ENCODE measurements around the gene JUNB.
A peak's percentile ranks its signal among the peaks of the same experiment; 100 is the strongest.

JUNB gene

DNA sequence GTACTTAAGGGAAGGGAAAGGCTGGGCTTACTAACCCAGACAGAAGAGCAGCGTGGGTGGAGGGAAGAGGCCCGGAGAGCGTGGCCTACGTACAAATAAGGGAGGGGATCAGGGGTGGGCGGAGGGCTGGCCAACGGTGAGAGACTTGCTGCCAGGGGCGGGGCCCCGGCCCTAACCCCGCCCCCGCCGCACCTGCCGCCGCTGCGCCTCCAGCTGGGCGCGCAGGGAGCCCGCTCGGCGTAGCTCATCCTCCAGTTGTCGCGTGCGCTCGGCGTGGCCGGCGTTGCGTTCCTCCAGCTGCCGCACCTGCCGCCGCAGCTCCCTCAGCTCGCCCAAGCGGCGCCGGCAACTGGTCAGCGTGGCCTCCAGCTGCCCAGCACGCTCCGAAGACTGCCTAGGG is 21.6 kb upstream of the JUNB start:
- no peak overlapping the region for H2AK5ac ChIP-seq (ENCODE audit: low read length)
- peaks cover 2% of the 10 kb centered on the region for H3K79me1 ChIP-seq (ENCODE audit: low read length)
- H3K27me3 ChIP-seq (ENCODE audit: insufficient read depth, low read length): no peaks in the 10 kb centered on the region
- peak overlapping the region; percentile 24 for H3K4me2 ChIP-seq (ENCODE audit: low read length)
- H3K27ac ChIP-seq (ENCODE audit: low read depth, low read length): no peak overlapping the region
- H3K23ac ChIP-seq (ENCODE audit: low read length): no peak overlapping the region
- no peak overlapping the region for H4K8ac ChIP-seq (ENCODE audit: low read depth, low read length)
- H3K4me3 ChIP-seq (ENCODE audit: low read depth, low read length): no peak overlapping the region
- H2BK12ac ChIP-seq (ENCODE audit: low read length): no peak overlapping the region
- peaks cover 1% of the 10 kb centered on the region for H3K9me3 ChIP-seq (ENCODE audit: insufficient read depth, low read depth, low read length)
- no peak overlapping the region for H3K14ac ChIP-seq (ENCODE audit: low read length)
- H3K9ac ChIP-seq (ENCODE audit: low read length): no peak overlapping the region
- no peak overlapping the region for H4K91ac ChIP-seq (ENCODE audit: low read depth, low read length)
- H3K4me1 ChIP-seq (ENCODE audit: control insufficient read depth in 1 of 2, insufficient read depth in 2 of 2, low read length in 2 of 2): peaks cover 7 to 13% of the 10 kb centered on the region in 2 experiments
- H2BK120ac ChIP-seq (ENCODE audit: insufficient read depth, low read length, poor library complexity): no peak overlapping the region
- DNase-seq: peak in 1 of 2 donors; percentile 43
- H3K36me3 ChIP-seq (ENCODE audit: control insufficient read depth in 1 of 2, insufficient read depth in 2 of 2, low read length in 2 of 2): peaks cover 48 to 56% of the 10 kb centered on the region in 2 experiments
- H3K18ac ChIP-seq (ENCODE audit: low read length): no peak overlapping the region
- no peak overlapping the region for H3K4ac ChIP-seq (ENCODE audit: low read depth, low read length)
- no peak overlapping the region for H2BK5ac ChIP-seq (ENCODE audit: low read depth, low read length, poor library complexity)
- no peak overlapping the region for H4K12ac ChIP-seq (ENCODE audit: low read depth, low read length)
- WGBS (ENCODE audit: extremely low coverage, insufficient coverage, insufficient read length): no CpG with 5 or more reads among the region's 37 CpGs
- no peak overlapping the region for H2AFZ ChIP-seq (ENCODE audit: insufficient read depth, low read length, poor library complexity)
- H3K79me2 ChIP-seq (ENCODE audit: control insufficient read depth, insufficient read depth, low read length, poor library complexity): no peaks in the 10 kb centered on the region

DNA sequence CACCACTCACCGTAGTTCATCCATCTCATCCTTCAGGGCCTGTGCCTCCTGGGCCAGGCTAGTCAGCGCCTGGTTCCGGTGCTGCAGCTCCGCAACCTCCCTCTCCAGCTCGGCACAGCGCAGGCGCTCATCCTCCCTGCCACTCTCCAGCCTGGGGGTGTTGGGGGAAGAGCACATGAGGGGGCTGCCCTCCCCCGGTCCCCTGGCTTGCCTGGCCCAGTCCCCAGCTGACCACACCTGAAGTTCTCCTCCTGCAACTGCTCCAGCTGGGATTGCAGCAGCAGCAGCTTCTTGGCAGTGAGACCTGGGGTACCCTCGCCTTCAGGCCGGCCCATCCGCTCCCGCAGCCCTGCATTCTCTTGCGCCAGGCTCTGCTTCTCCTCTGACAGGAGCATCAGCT is 20.4 kb upstream of the JUNB start:
- no peak overlapping the region for H3K4me3 ChIP-seq (ENCODE audit: low read depth, low read length)
- no peak overlapping the region for H3K9ac ChIP-seq (ENCODE audit: low read length)
- H3K9me3 ChIP-seq (ENCODE audit: insufficient read depth, low read depth, low read length): no peaks in the 10 kb centered on the region
- H4K12ac ChIP-seq (ENCODE audit: low read depth, low read length): no peak overlapping the region
- no peak overlapping the region for H2AK5ac ChIP-seq (ENCODE audit: low read length)
- no peak overlapping the region for H3K4ac ChIP-seq (ENCODE audit: low read depth, low read length)
- no peak overlapping the region for H3K18ac ChIP-seq (ENCODE audit: low read length)
- H4K8ac ChIP-seq (ENCODE audit: low read depth, low read length): no peak overlapping the region
- DNase-seq: no peak
- H3K4me1 ChIP-seq (ENCODE audit: control insufficient read depth in 1 of 2, insufficient read depth in 2 of 2, low read length in 2 of 2): peaks cover 9 to 16% of the 10 kb centered on the region in 2 experiments
- no peak overlapping the region for H3K23ac ChIP-seq (ENCODE audit: low read length)
- H3K14ac ChIP-seq (ENCODE audit: low read length): no peak overlapping the region
- H3K36me3 ChIP-seq (ENCODE audit: control insufficient read depth in 1 of 2, insufficient read depth in 2 of 2, low read length in 2 of 2): peaks cover 38 to 45% of the 10 kb centered on the region in 2 experiments
- H3K27me3 ChIP-seq (ENCODE audit: insufficient read depth, low read length): no peaks in the 10 kb centered on the region
- WGBS (ENCODE audit: extremely low coverage, insufficient coverage, insufficient read length): no CpG with 5 or more reads among the region's 13 CpGs
- H4K91ac ChIP-seq (ENCODE audit: low read depth, low read length): no peak overlapping the region
- H2BK120ac ChIP-seq (ENCODE audit: insufficient read depth, low read length, poor library complexity): no peak overlapping the region
- peaks cover 3% of the 10 kb centered on the region for H3K79me2 ChIP-seq (ENCODE audit: control insufficient read depth, insufficient read depth, low read length, poor library complexity)
- H3K79me1 ChIP-seq (ENCODE audit: low read length): peaks cover 6% of the 10 kb centered on the region
- no peak overlapping the region for H2BK5ac ChIP-seq (ENCODE audit: low read depth, low read length, poor library complexity)
- no peak overlapping the region for H2BK12ac ChIP-seq (ENCODE audit: low read length)
- no peak overlapping the region for H2AFZ ChIP-seq (ENCODE audit: insufficient read depth, low read length, poor library complexity)
- no peak overlapping the region for H3K4me2 ChIP-seq (ENCODE audit: low read length)
- H3K27ac ChIP-seq (ENCODE audit: low read depth, low read length): no peak overlapping the region

- no peak overlapping the region for H3K27ac ChIP-seq (ENCODE audit: low read depth, low read length)
- peaks cover 7% of the 10 kb centered on the region for H3K79me1 ChIP-seq (ENCODE audit: low read length)
- H3K27me3 ChIP-seq (ENCODE audit: insufficient read depth, low read length): no peaks in the 10 kb centered on the region
- no peak overlapping the region for H3K14ac ChIP-seq (ENCODE audit: low read length)
- H4K12ac ChIP-seq (ENCODE audit: low read depth, low read length): no peak overlapping the region
- no CpG with 5 or more reads among the region's 4 CpGs for WGBS (ENCODE audit: extremely low coverage, insufficient coverage, insufficient read length)
- no peak overlapping the region for H2AFZ ChIP-seq (ENCODE audit: insufficient read depth, low read length, poor library complexity)
- peaks cover 3% of the 10 kb centered on the region for H3K79me2 ChIP-seq (ENCODE audit: control insufficient read depth, insufficient read depth, low read length, poor library complexity)
- H3K23ac ChIP-seq (ENCODE audit: low read length): no peak overlapping the region
- H2BK5ac ChIP-seq (ENCODE audit: low read depth, low read length, poor library complexity): no peak overlapping the region
- H3K4me2 ChIP-seq (ENCODE audit: low read length): no peak overlapping the region
- no peak overlapping the region for H3K4me3 ChIP-seq (ENCODE audit: low read depth, low read length)
- H3K9ac ChIP-seq (ENCODE audit: low read length): no peak overlapping the region
- no peak overlapping the region for H3K4ac ChIP-seq (ENCODE audit: low read depth, low read length)
- H3K4me1 ChIP-seq (ENCODE audit: control insufficient read depth in 1 of 2, insufficient read depth in 2 of 2, low read length in 2 of 2): peaks cover 11 to 18% of the 10 kb centered on the region in 2 experiments
- peaks cover 29 to 37% of the 10 kb centered on the region in 2 experiments for H3K36me3 ChIP-seq (ENCODE audit: control insufficient read depth in 1 of 2, insufficient read depth in 2 of 2, low read length in 2 of 2)
- H3K9me3 ChIP-seq (ENCODE audit: insufficient read depth, low read depth, low read length): no peaks in the 10 kb centered on the region
- H4K8ac ChIP-seq (ENCODE audit: low read depth, low read length): no peak overlapping the region
- no peak overlapping the region for H4K91ac ChIP-seq (ENCODE audit: low read depth, low read length)
- H3K18ac ChIP-seq (ENCODE audit: low read length): no peak overlapping the region
- H2AK5ac ChIP-seq (ENCODE audit: low read length): no peak overlapping the region
- H2BK12ac ChIP-seq (ENCODE audit: low read length): no peak overlapping the region
- no peak for DNase-seq
- no peak overlapping the region for H2BK120ac ChIP-seq (ENCODE audit: insufficient read depth, low read length, poor library complexity)
Measured at GRCh38 chr19:12772323-12772722, 19.0 kb upstream of the JUNB start.

DNA sequence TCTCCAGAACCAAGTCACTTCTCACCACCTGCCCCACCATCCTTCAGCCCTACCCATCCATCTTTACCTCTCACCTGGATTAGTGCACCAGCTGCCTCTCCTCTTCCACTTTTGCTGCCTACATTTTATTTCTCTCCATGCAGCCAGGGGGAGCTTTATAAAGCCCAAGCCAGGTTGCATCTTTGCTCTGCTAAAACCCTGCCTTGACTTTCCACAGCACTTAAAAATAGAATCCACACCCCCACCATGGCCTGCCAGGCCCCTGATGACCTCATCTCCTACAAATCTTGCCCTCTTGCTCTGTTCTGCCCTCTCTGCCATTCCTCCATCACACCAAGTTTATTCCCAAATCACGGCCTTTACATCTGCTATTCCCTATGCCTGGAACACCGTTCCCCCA is 17.7 kb upstream of the JUNB start:
- no peak overlapping the region for H3K18ac ChIP-seq (ENCODE audit: low read length)
- no peak overlapping the region for H2BK5ac ChIP-seq (ENCODE audit: low read depth, low read length, poor library complexity)
- DNase-seq: no peak
- H3K79me1 ChIP-seq (ENCODE audit: low read length): peaks cover 17% of the 10 kb centered on the region
- H3K27me3 ChIP-seq (ENCODE audit: insufficient read depth, low read length): no peaks in the 10 kb centered on the region
- H2AK5ac ChIP-seq (ENCODE audit: low read length): no peak overlapping the region
- no peak overlapping the region for H3K27ac ChIP-seq (ENCODE audit: low read depth, low read length)
- no peak overlapping the region for H2BK12ac ChIP-seq (ENCODE audit: low read length)
- H3K4me1 ChIP-seq (ENCODE audit: control insufficient read depth in 1 of 2, insufficient read depth in 2 of 2, low read length in 2 of 2): peaks cover 15 to 25% of the 10 kb centered on the region in 2 experiments
- H3K36me3 ChIP-seq (ENCODE audit: control insufficient read depth in 1 of 2, insufficient read depth in 2 of 2, low read length in 2 of 2): peaks cover 21 to 29% of the 10 kb centered on the region in 2 experiments
- H3K9me3 ChIP-seq (ENCODE audit: insufficient read depth, low read depth, low read length): no peaks in the 10 kb centered on the region
- H2AFZ ChIP-seq (ENCODE audit: insufficient read depth, low read length, poor library complexity): no peak overlapping the region
- H3K4me2 ChIP-seq (ENCODE audit: low read length): no peak overlapping the region
- no peak overlapping the region for H4K8ac ChIP-seq (ENCODE audit: low read depth, low read length)
- H4K91ac ChIP-seq (ENCODE audit: low read depth, low read length): no peak overlapping the region
- peaks cover 6% of the 10 kb centered on the region for H3K79me2 ChIP-seq (ENCODE audit: control insufficient read depth, insufficient read depth, low read length, poor library complexity)
- H2BK120ac ChIP-seq (ENCODE audit: insufficient read depth, low read length, poor library complexity): no peak overlapping the region
- no peak overlapping the region for H3K4me3 ChIP-seq (ENCODE audit: low read depth, low read length)
- no peak overlapping the region for H3K14ac ChIP-seq (ENCODE audit: low read length)
- H3K23ac ChIP-seq (ENCODE audit: low read length): no peak overlapping the region
- H3K4ac ChIP-seq (ENCODE audit: low read depth, low read length): no peak overlapping the region
- no CpG with 5 or more reads among the region's 2 CpGs for WGBS (ENCODE audit: extremely low coverage, insufficient coverage, insufficient read length)
- H4K12ac ChIP-seq (ENCODE audit: low read depth, low read length): no peak overlapping the region
- no peak overlapping the region for H3K9ac ChIP-seq (ENCODE audit: low read length)

Measured in trophoblast cell (in vitro differentiated cells and primary cell).